HepG2 (cell line): ENCODE results near the gene TSPAN9. TPM values are rescaled to one million over a fixed set of nuclear protein-coding genes. Genes with fewer than 3 reads are reported as not detected.

Source experiments
- ATF4 ChIP-seq, 2 experiments: fragments of 450-650 bp in 1 of 2; sonication (generic) in 1 of 2; formaldehyde crosslinking; IDR thresholded peaks; 2 replicates each; pipeline versions ENCODE4 v1.5.0 to v1.8.0; 2020 to 2022; ENCODE audit warnings: mild to moderate bottlenecking in 1 of 2, missing genetic modification reagents in 1 of 2
- DPF2 ChIP-seq: sonication (generic); formaldehyde crosslinking; IDR thresholded peaks from 2 replicates; pipeline ENCODE4 v1.4.0; 2020; ENCODE audit warnings: mild to moderate bottlenecking, low read depth, missing genetic modification reagents, borderline replicate concordance
- EED ChIP-seq: sonication (generic); formaldehyde crosslinking; IDR thresholded peaks from 2 replicates; pipeline ENCODE4 v1.5.0; 2020; ENCODE audit warnings: mild to moderate bottlenecking, missing genetic modification reagents
- FOXK1 ChIP-seq: sonication (generic); formaldehyde crosslinking; IDR thresholded peaks from 2 replicates; pipeline ENCODE4 v1.4.0; 2020; ENCODE audit warnings: low read depth, missing genetic modification reagents, borderline replicate concordance
- HNF4G ChIP-seq, 2 experiments: sonication (generic) in 1 of 2; formaldehyde crosslinking in 1 of 2; IDR thresholded peaks; 2 replicates each; pipeline versions ENCODE4 v1.4.0 to v1.6.1; 2011 to 2020; ENCODE audit warnings: borderline replicate concordance in 2 of 2, low read depth in 2 of 2, mild to moderate bottlenecking in 2 of 2, low read length in 1 of 2, missing genetic modification reagents in 1 of 2, moderate library complexity in 1 of 2
- MED8 ChIP-seq: sonication (generic); formaldehyde crosslinking; IDR thresholded peaks from 2 replicates; pipeline ENCODE4 v1.8.1; 2023; ENCODE audit warnings: mild to moderate bottlenecking, missing genetic modification reagents; ENCODE audit not compliant: insufficient replicate concordance
- NFE2L2 ChIP-seq: fragments of 150-350 bp; IDR thresholded peaks from 2 replicates; pipeline ENCODE4 v1.6.1; 2014; ENCODE audit warnings: low read length
- PHF21A ChIP-seq: sonication (generic); formaldehyde crosslinking; IDR thresholded peaks from 2 replicates; pipeline ENCODE4 v1.5.0; 2020; ENCODE audit warnings: mild to moderate bottlenecking, missing genetic modification reagents
- SP140L ChIP-seq: sonication (generic); formaldehyde crosslinking; IDR thresholded peaks from 2 replicates; pipeline ENCODE4 v1.4.0; 2020; ENCODE audit warnings: missing genetic modification reagents, borderline replicate concordance
- SP2 ChIP-seq: sonication (generic); formaldehyde crosslinking; IDR thresholded peaks from 2 replicates; pipeline ENCODE4 v1.5.1; 2020; ENCODE audit warnings: mild to moderate bottlenecking, missing genetic modification reagents
- TCF12 ChIP-seq, 2 experiments: fragments of 450-650 bp in 1 of 2; sonication (generic) in 1 of 2; formaldehyde crosslinking in 1 of 2; IDR thresholded peaks; 2 replicates each; pipeline versions ENCODE4 v1.6.1 to v1.8.0; 2017 to 2022; ENCODE audit warnings: antibody characterized with exemption in 1 of 2, mild to moderate bottlenecking in 1 of 2, missing genetic modification reagents in 1 of 2, moderate library complexity in 1 of 2
- TCF7 ChIP-seq: sonication (generic); IDR thresholded peaks from 2 replicates; pipeline ENCODE4 v1.6.1; 2016; ENCODE audit warnings: antibody characterized with exemption, low read depth
- TFDP2 ChIP-seq: sonication (generic); formaldehyde crosslinking; IDR thresholded peaks from 2 replicates; pipeline ENCODE4 v1.4.0; 2020; ENCODE audit warnings: missing genetic modification reagents
- TGIF2 ChIP-seq: IDR thresholded peaks from 2 replicates; pipeline ENCODE4 v1.6.1; 2016; ENCODE audit warnings: control low read depth, missing compliant biosample characterization
- TRIM24 ChIP-seq: sonication (generic); formaldehyde crosslinking; IDR thresholded peaks from 2 replicates; pipeline ENCODE4 v1.8.0; 2022; ENCODE audit warnings: mild to moderate bottlenecking, missing genetic modification reagents
- ZMYM4 ChIP-seq: sonication (generic); formaldehyde crosslinking; IDR thresholded peaks from 2 replicates; pipeline ENCODE4 v1.8.1; 2023; ENCODE audit warnings: mild to moderate bottlenecking, missing genetic modification reagents
- ZNF580 ChIP-seq: IDR thresholded peaks from 2 replicates; pipeline ENCODE4 v1.6.1; 2016; ENCODE audit warnings: low read depth, borderline replicate concordance
- ZNF776 ChIP-seq: sonication (generic); formaldehyde crosslinking; IDR thresholded peaks from 2 replicates; pipeline ENCODE4 v1.4.0; 2020; ENCODE audit warnings: mild to moderate bottlenecking, missing genetic modification reagents
- ZNF800 ChIP-seq: sonication (generic); formaldehyde crosslinking; IDR thresholded peaks from 2 replicates; pipeline ENCODE4 v1.4.0; 2020; ENCODE audit warnings: missing genetic modification reagents
- ZUFSP ChIP-seq: sonication (generic); formaldehyde crosslinking; IDR thresholded peaks from 2 replicates; pipeline ENCODE4 v1.9.0; 2021; ENCODE audit warnings: missing genetic modification reagents, mild to moderate bottlenecking, borderline replicate concordance
- polyA plus RNA-seq, 8 experiments: library from polyadenylated mRNA; depleted of rRNA in 3 of 8; stranded (reverse) in 7 of 8; unstranded in 1 of 8; fragments of >200 nt; fragmentation: Illumina TruSeq in 4 of 8; extraction: Trizol in 4 of 8; gene quantifications; 2 replicates each; pipeline versions ENCODE4 v1.2.1 to v1.2.3, GENCODE V29; 2011 to 2016; ENCODE audit warnings: low read depth in 4 of 8, missing spikeins in 1 of 8, mixed read lengths in 1 of 8; ENCODE audit not compliant: insufficient read depth in 1 of 8
- total RNA-seq, 5 experiments: library from RNA; depleted of rRNA; stranded (reverse); fragments of >200 nt; fragmentation: Illumina TruSeq; extraction: Trizol; gene quantifications; 2 replicates each; pipeline ENCODE4 v1.2.3, GENCODE V29; 2016; ENCODE audit warnings: low read depth in 1 of 5

TSPAN9 gene
- total and polyA plus RNA-seq, 2 of the 13 experiments (the other 11 are each of a cell fraction or from before 2014, with no cell fraction given), result 18.1 to 42.3 TPM

- TF ChIP-seq FOXK1 (CRISPR knock-in tag) (0 out of 2 replicates have a peak, but pooled peaks have one; percentile 30), TCF12 (IDR thresholded peaks at IDR 0.05) (no peak), TCF12 (CRISPR knock-in tag; IDR thresholded peaks at IDR 0.05) (peak; percentile 62; the same call in 1 of the 2 replicates), DPF2 (peak; percentile 78; the same call in 1 of the 2 replicates), ZNF800 (CRISPR knock-in tag) (peak; percentile 56; the same call in 1 of the 2 replicates), TCF7 (no peak; the same call in 1 of the 2 replicates), TGIF2 (CRISPR knock-in tag) (no peak), SP2 (CRISPR knock-in tag) (no peak), PHF21A (CRISPR knock-in tag) (peak; percentile 89), ZMYM4 (CRISPR knock-in tag) (peak; percentile 50; the same call in 1 of the 2 replicates), SP140L (no peak; the same call in 1 of the 2 replicates), NFE2L2 (no peak), ATF4 (CRISPR knock-in tag; IDR thresholded peaks at IDR 0.05) (no peak), EED (CRISPR knock-in tag) (no peak), HNF4G (IDR thresholded peaks at IDR 0.05; ENCODE audit: borderline replicate concordance, low read depth, low read length) (peak; percentile 92), HNF4G (CRISPR knock-in tag; IDR thresholded peaks at IDR 0.05; ENCODE audit: borderline replicate concordance, low read depth) (peak; percentile 94), ZNF776 (CRISPR knock-in tag) (no peak), ZNF580 (no peak), TRIM24 (CRISPR knock-in tag) (no peak), TFDP2 (CRISPR knock-in tag) (0 out of 2 replicates have a peak, but pooled peaks have one; percentile 19), MED8 (no peak), ZUFSP (CRISPR knock-in tag) (no peak)
Observed at GRCh38 chr12:3165078-3165980, 88.2 kb downstream of the TSPAN9 start (continued).
